ENCODE data around the gene CPNE8. TPM values are rescaled to one million over a fixed set of nuclear protein-coding genes. Genes with fewer than 3 reads are reported as not detected.

Gene CPNE8
- total and polyA plus RNA-seq, 2 experiments from 2014 or later = 5.9 to 14.5 TPM

- H3K27me3 ChIP-seq = no peaks in the 10 kb centered on the region
- H4K20me1 ChIP-seq (ENCODE audit: insufficient read depth, poor library complexity, severe bottlenecking) = no peaks in the 10 kb centered on the region
- H3K9me2 ChIP-seq (replicated peaks; ENCODE audit: insufficient read depth) = no peaks in the 10 kb centered on the region
- H3K36me3 ChIP-seq (replicated peaks; ENCODE audit: insufficient read depth, low read depth) = no peaks in the 10 kb centered on the region
- TF ChIP-seq CTCF (IDR thresholded peaks at IDR 0.05; ENCODE audit: poor library complexity) (peak; percentile 50), EZH2phosphoT487 (IDR thresholded peaks at IDR 0.05; ENCODE audit: low read depth, severe bottlenecking, unreplicated experiment) (no peak), EZH2 (IDR thresholded peaks at IDR 0.05; ENCODE audit: borderline replicate concordance) (no peak)
- H2AFZ ChIP-seq = no peak overlapping the region
- H3K9me3 ChIP-seq (ENCODE audit: low read depth) = no peaks in the 10 kb centered on the region
- peaks cover 4% of the 10 kb centered on the region for H3K4me1 ChIP-seq (ENCODE audit: insufficient read depth)
- peak; percentile 25 for DNase-seq (ENCODE audit: low spot score)
- H3K4me2 ChIP-seq = no peak overlapping the region
- no peak overlapping the region for H3K27ac ChIP-seq
- H3K4me3 ChIP-seq = no peak overlapping the region
- H3K79me2 ChIP-seq = no peaks in the 10 kb centered on the region
These were observed 240.6 kb downstream of the CPNE8 start for GRCh38 chr12:38664661-38665269.

- H3K9me3 ChIP-seq (ENCODE audit: low read depth) = no peaks in the 10 kb centered on the region
- H3K9me2 ChIP-seq (replicated peaks; ENCODE audit: insufficient read depth) = no peaks in the 10 kb centered on the region
- TF ChIP-seq CTCF (IDR thresholded peaks at IDR 0.05; ENCODE audit: poor library complexity) (no peak), EZH2 (IDR thresholded peaks at IDR 0.05; ENCODE audit: borderline replicate concordance) (no peak), EZH2phosphoT487 (IDR thresholded peaks at IDR 0.05; ENCODE audit: low read depth, severe bottlenecking, unreplicated experiment) (no peak)
- no peak for DNase-seq (ENCODE audit: low spot score)
- no peaks in the 10 kb centered on the region for H3K27me3 ChIP-seq
- H2AFZ ChIP-seq = no peak overlapping the region
- H3K79me2 ChIP-seq = no peaks in the 10 kb centered on the region
- no peak overlapping the region for H3K4me2 ChIP-seq
- no peak overlapping the region for H3K27ac ChIP-seq
- no peaks in the 10 kb centered on the region for H3K36me3 ChIP-seq (replicated peaks; ENCODE audit: insufficient read depth, low read depth)
- no peaks in the 10 kb centered on the region for H4K20me1 ChIP-seq (ENCODE audit: insufficient read depth, poor library complexity, severe bottlenecking)
- no peaks in the 10 kb centered on the region for H3K4me1 ChIP-seq (ENCODE audit: insufficient read depth)
- H3K4me3 ChIP-seq = no peak overlapping the region
These were observed 242.6 kb downstream of the CPNE8 start for GRCh38 chr12:38662829-38663228.

- no peak overlapping the region for H3K4me3 ChIP-seq
- DNase-seq (ENCODE audit: low spot score) = no peak
- H3K27me3 ChIP-seq = no peaks in the 10 kb centered on the region
- 97% methylated on average over 2 of the region's 2 CpGs for WGBS (ENCODE audit: low lambda C conversion rate, missing lambda C conversion rate)
- H3K79me2 ChIP-seq = no peaks in the 10 kb centered on the region
- H3K4me1 ChIP-seq (ENCODE audit: insufficient read depth) = no peaks in the 10 kb centered on the region
- H3K4me2 ChIP-seq = no peak overlapping the region
- no peak for TF ChIP-seq EZH2 (IDR thresholded peaks at IDR 0.05; ENCODE audit: borderline replicate concordance)
- TF ChIP-seq EZH2phosphoT487 (IDR thresholded peaks at IDR 0.05; ENCODE audit: low read depth, severe bottlenecking, unreplicated experiment) = no peak
- no peak for TF ChIP-seq CTCF (IDR thresholded peaks at IDR 0.05; ENCODE audit: poor library complexity)
- H3K9me3 ChIP-seq (ENCODE audit: low read depth) = no peaks in the 10 kb centered on the region
- H3K9me2 ChIP-seq (replicated peaks; ENCODE audit: insufficient read depth) = no peaks in the 10 kb centered on the region
- no peak overlapping the region for H2AFZ ChIP-seq
- H3K27ac ChIP-seq = no peak overlapping the region
- no peaks in the 10 kb centered on the region for H4K20me1 ChIP-seq (ENCODE audit: insufficient read depth, poor library complexity, severe bottlenecking)
- no peaks in the 10 kb centered on the region for H3K36me3 ChIP-seq (replicated peaks; ENCODE audit: insufficient read depth, low read depth)
These were observed 251.7 kb downstream of the CPNE8 start for GRCh38 chr12:38653650-38654049.

- Histone ChIP-seq H3K4me1 (ENCODE audit: insufficient read depth) (no peaks in the 10 kb centered on the region), H3K9me2 (replicated peaks; ENCODE audit: insufficient read depth) (no peaks in the 10 kb centered on the region), H4K20me1 (ENCODE audit: insufficient read depth, poor library complexity, severe bottlenecking) (no peaks in the 10 kb centered on the region), H3K4me3 (no peak overlapping the region), H3K79me2 (no peaks in the 10 kb centered on the region), H3K27me3 (no peaks in the 10 kb centered on the region), H3K9me3 (ENCODE audit: low read depth) (no peaks in the 10 kb centered on the region), H3K36me3 (replicated peaks; ENCODE audit: insufficient read depth, low read depth) (no peaks in the 10 kb centered on the region), H3K27ac (no peak overlapping the region), H2AFZ (no peak overlapping the region), H3K4me2 (no peak overlapping the region)
- TF ChIP-seq EZH2phosphoT487 (IDR thresholded peaks at IDR 0.05; ENCODE audit: low read depth, severe bottlenecking, unreplicated experiment) = no peak
- no peak for TF ChIP-seq CTCF (IDR thresholded peaks at IDR 0.05; ENCODE audit: poor library complexity)
- no peak for TF ChIP-seq EZH2 (IDR thresholded peaks at IDR 0.05; ENCODE audit: borderline replicate concordance)
- WGBS (ENCODE audit: low lambda C conversion rate, missing lambda C conversion rate) = 96% methylated on average over 1 of the region's 1 CpG
- DNase-seq (ENCODE audit: low spot score) = no peak
These were observed 256.6 kb downstream of the CPNE8 start for GRCh38 chr12:38648813-38649212.

Measured in hepatocyte (in vitro differentiated cells).